Body of pancreas (tissue), 4 donors: Measurements from ENCODE around the gene FOXP1. TPM values are rescaled to one million over a fixed set of nuclear protein-coding genes. Genes with fewer than 3 reads are reported as not detected.

ENCODE experiments used
- ATAC-seq: fragments of 150-250 bp; one replicate; pipeline ENCODE4 v1.9.1; 2016
- DNase-seq, 4 donors: peaks; one replicate each; pipeline ENCODE4 v3.0.0-alpha.2; 2019
- H3K27ac ChIP-seq, 4 donors: fragments of 200-600 bp; sonication (generic); 1 replicate in 3 of 4; 2 replicates in 1 of 4; pipeline versions ENCODE4 v1.5.1 to v1.6.1; 2016 to 2019; ENCODE audit warnings: mild to moderate bottlenecking in 1 of 4, mixed read lengths in 1 of 4, moderate library complexity in 1 of 4
- H3K27me3 ChIP-seq, 2 donors: fragments of 200-600 bp; sonication (generic); one replicate each; pipeline ENCODE4 v1.6.0; 2016; ENCODE audit warnings: mild to moderate bottlenecking in 1 of 2
- H3K36me3 ChIP-seq, 2 donors: fragments of 200-600 bp; sonication (generic); replicated peaks in 1 of 2; 2 replicates each; pipeline ENCODE4 v1.5.1; 2016; ENCODE audit warnings: low read depth in 2 of 2; ENCODE audit not compliant: insufficient read depth in 1 of 2
- H3K4me1 ChIP-seq: fragments of 200-600 bp; sonication (generic); one replicate; pipeline ENCODE4 v1.6.0; 2016
- H3K4me3 ChIP-seq, 2 donors: fragments of 200-600 bp; sonication (generic); 1 replicate in 1 of 2; 2 replicates in 1 of 2; pipeline ENCODE4 v1.5.1; 2016 to 2019
- H3K9me3 ChIP-seq, 3 donors: fragments of 200-600 bp; sonication (generic); 1 replicate in 2 of 3; 2 replicates in 1 of 3; pipeline ENCODE4 v1.5.1; 2016
- POLR2A ChIP-seq, 3 donors: fragments of 450-650 bp; IDR thresholded peaks; one replicate each; pipeline ENCODE4 v1.6.1; 2016; ENCODE audit warnings: antibody characterized with exemption in 3 of 3, mild to moderate bottlenecking in 2 of 3
- WGBS, 2 donors: methylation state at CpG; one replicate each; pipeline ENCODE4 v1.1.5; 2017; 5-methylcytosine and 5-hydroxymethylcytosine counted together
- intact Hi-C: fragments of 100-400 bp; cut with DNase I; formaldehyde crosslinking; loops from one replicate; pipeline ENCODE4 v1.15.1; 2023
- total RNA-seq, 2 donors: library from RNA; depleted of rRNA; stranded (reverse); fragments of >200 nt; gene quantifications; one replicate each; pipeline ENCODE4 v1.1.0, GENCODE V29; 2016
- TF ChIP-seq, protein P1 (sequence below), 7 experiments: fragments of 450-650 bp in 4 of 7; fragments of 200-600 bp in 3 of 7; sonication (generic) in 3 of 7; IDR thresholded peaks; one replicate each; pipeline ENCODE4 v1.5.1; 2016 to 2019; ENCODE audit warnings: antibody characterized with exemption in 7 of 7

The FOXP1 gene
- total RNA-seq, 2 donors from 2014 or later = 85.7 to 86.1 TPM

DNA sequence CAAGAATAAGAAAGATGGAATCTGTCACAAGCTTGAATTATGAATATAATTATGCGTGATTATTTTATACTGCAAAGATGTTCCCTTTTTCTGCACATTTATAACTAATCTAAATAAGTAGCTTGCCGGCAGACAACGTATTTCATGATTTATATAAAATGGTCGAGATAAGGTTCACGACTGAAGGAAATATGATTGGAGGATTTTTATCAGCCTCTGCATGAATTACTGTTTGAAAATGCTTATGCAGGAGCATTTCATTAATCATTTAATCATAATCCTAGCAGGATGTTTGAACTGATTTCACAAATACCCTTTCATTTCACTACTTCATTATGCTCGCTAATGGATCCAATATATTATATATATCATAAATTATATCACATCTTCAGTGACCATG is 580.0 kb downstream of the FOXP1 start:
- no peak for ATAC-seq
- Histone ChIP-seq H3K27me3 (no peaks in the 10 kb centered on the region), H3K36me3 (no peaks in the 10 kb centered on the region), H3K27ac (no peak overlapping the region), H3K9me3 (no peaks in the 10 kb centered on the region), H3K4me3 (no peak overlapping the region), H3K4me1 (peaks cover 24% of the 10 kb centered on the region)
- 59 to 68% methylated on average over 6 of the region's 6 CpGs for WGBS, 2 donors
- intact Hi-C loops = loop anchor here (10.0 kb wide), 1 partner anchor 591 kb away; no protein-coding TSS in a partner anchor
- TF ChIP-seq, protein P1, sequence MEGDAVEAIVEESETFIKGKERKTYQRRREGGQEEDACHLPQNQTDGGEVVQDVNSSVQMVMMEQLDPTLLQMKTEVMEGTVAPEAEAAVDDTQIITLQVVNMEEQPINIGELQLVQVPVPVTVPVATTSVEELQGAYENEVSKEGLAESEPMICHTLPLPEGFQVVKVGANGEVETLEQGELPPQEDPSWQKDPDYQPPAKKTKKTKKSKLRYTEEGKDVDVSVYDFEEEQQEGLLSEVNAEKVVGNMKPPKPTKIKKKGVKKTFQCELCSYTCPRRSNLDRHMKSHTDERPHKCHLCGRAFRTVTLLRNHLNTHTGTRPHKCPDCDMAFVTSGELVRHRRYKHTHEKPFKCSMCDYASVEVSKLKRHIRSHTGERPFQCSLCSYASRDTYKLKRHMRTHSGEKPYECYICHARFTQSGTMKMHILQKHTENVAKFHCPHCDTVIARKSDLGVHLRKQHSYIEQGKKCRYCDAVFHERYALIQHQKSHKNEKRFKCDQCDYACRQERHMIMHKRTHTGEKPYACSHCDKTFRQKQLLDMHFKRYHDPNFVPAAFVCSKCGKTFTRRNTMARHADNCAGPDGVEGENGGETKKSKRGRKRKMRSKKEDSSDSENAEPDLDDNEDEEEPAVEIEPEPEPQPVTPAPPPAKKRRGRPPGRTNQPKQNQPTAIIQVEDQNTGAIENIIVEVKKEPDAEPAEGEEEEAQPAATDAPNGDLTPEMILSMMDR (IDR thresholded peaks at IDR 0.05) = no peak
- TF ChIP-seq POLR2A (IDR thresholded peaks at IDR 0.05) = no peak
- DNase-seq = no peak

DNA sequence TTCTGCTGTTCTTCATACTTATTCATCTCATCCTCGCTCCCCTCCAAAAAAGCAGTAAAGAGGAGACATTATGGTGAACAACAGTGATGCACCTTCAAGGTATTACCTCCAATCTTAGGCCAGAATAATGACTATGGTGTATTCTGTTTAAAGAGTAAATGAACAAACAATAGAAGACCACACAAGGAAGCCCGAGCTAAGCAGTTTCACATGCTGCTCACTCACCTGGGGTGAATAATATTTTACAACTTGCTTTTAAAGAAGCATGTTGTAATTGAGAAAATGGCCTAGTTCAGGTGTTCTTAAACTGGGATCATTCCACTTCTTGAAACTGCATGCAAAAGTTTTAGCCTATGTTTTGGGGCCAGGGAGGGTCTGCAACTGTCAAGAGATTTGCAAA is 581.2 kb downstream of the FOXP1 start:
- DNase-seq = no peak

DNA sequence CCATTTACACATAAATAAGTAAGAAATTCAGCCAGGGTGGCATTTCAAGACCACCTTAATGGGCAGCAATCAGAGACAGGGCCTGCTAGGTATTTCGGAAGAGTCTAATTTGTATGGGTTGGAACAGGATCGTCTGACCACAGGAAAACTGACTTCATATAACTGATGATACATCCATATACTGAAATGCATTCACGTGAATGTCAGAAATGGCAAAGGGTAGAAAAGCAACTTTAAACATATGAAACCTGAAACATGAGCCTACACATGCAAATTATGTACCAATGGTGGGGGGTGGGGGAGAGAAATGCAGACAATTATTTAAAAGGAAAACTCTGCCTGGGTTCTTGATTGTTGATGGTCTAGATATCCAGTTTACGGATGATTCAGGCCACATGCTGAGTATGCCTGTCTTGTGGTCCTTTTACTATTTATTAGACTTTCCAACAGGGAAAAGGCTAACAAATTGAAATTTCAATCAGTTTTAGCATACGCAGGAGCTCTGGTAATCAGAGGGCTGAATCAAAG is 582.2 kb downstream of the FOXP1 start:
- Histone ChIP-seq H3K4me3 (no peak overlapping the region), H3K4me1 (peaks cover 2% of the 10 kb centered on the region), H3K36me3 (no peaks in the 10 kb centered on the region), H3K27ac (no peak overlapping the region), H3K9me3 (no peaks in the 10 kb centered on the region), H3K27me3 (no peaks in the 10 kb centered on the region)
- ATAC-seq = no peak
- no peak for DNase-seq
- 91 to 93% methylated on average over 5 of the region's 5 CpGs for WGBS, 2 donors
- no peak for TF ChIP-seq POLR2A (IDR thresholded peaks at IDR 0.05)
- TF ChIP-seq, protein P1 (IDR thresholded peaks at IDR 0.05) = no peak
- intact Hi-C loops = loop anchor here (10.0 kb wide), 1 partner anchor 593 kb away; no protein-coding TSS in a partner anchor

More for the DNA sequence above, 581.2 kb downstream of the FOXP1 start:
- no peak overlapping the region for H3K4me3 ChIP-seq
- peaks cover 12% of the 10 kb centered on the region for H3K4me1 ChIP-seq
- TF ChIP-seq POLR2A (IDR thresholded peaks at IDR 0.05) = no peak
- H3K27me3 ChIP-seq = no peaks in the 10 kb centered on the region
- WGBS, 2 donors = 87 to 88% methylated on average over 2 of the region's 2 CpGs
- no peak for ATAC-seq
- no peaks in the 10 kb centered on the region for H3K36me3 ChIP-seq
- H3K9me3 ChIP-seq = no peaks in the 10 kb centered on the region
- intact Hi-C loops = loop anchor here (10.0 kb wide), 1 partner anchor 593 kb away; no protein-coding TSS in a partner anchor
- H3K27ac ChIP-seq = no peak overlapping the region

DNA sequence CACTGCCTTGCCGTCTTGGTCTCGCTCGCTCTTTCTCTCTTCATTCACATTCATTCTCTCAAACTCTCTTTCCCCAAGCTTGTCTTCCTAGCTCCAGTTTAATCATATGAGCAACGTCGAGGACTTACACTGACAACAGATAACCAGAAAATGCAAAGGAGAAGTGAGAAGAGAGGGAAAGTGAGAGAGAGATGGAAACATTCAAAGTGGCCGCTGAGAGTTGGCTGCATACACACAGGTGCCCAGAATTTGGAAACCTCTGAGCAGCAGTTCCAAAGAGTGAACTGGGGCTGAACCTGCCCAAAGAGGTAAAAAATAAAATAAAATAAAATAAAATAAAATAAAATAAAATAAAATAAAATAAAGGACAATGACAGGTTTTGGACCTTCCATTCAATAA is 583.0 kb downstream of the FOXP1 start:
- no peaks in the 10 kb centered on the region for H3K27me3 ChIP-seq
- H3K36me3 ChIP-seq = no peaks in the 10 kb centered on the region
- no peaks in the 10 kb centered on the region for H3K4me1 ChIP-seq
- TF ChIP-seq, protein P1 (IDR thresholded peaks at IDR 0.05) = no peak
- no peak for TF ChIP-seq POLR2A (IDR thresholded peaks at IDR 0.05)
- no peak overlapping the region for H3K4me3 ChIP-seq
- ATAC-seq (no peak), DNase-seq (no peak)
- 82 to 86% methylated on average over 6 of the region's 6 CpGs for WGBS, 2 donors
- intact Hi-C loops = loop anchor here (10.0 kb wide), 1 partner anchor 594 kb away; no protein-coding TSS in a partner anchor
- no peaks in the 10 kb centered on the region for H3K9me3 ChIP-seq
- no peak overlapping the region for H3K27ac ChIP-seq

DNA sequence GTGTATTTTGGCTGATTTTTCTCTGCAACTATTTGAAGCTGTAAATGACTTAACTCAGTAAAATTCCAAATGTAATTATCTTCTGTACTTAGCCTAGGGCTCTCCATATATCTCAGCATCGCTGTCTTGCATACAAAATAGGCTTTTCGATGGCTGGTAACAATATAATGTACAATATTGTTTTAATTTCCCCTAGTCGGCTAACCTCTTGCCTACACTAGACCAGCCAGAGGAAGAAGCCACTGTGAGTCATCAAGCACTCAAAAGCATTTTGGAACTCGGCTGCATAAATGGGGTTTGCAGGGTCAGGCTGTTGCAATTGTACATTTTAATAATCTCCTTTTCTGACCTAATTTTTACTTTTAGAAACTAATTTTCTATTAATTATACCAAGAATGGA is 583.8 kb downstream of the FOXP1 start:
- H3K27me3 ChIP-seq = no peaks in the 10 kb centered on the region
- DNase-seq (peak in 1 of 4 donors; percentile 29), ATAC-seq (no peak)
- no peak overlapping the region for H3K4me3 ChIP-seq
- WGBS, 2 donors = 71 to 90% methylated on average over 4 of the region's 4 CpGs
- H3K27ac ChIP-seq = no peak overlapping the region
- H3K36me3 ChIP-seq = no peaks in the 10 kb centered on the region
- no peaks in the 10 kb centered on the region for H3K9me3 ChIP-seq
- intact Hi-C loops = loop anchor here (10.0 kb wide), 2 partner anchors 385 to 595 kb away; no protein-coding TSS in a partner anchor
- H3K4me1 ChIP-seq = no peaks in the 10 kb centered on the region
- TF ChIP-seq POLR2A (IDR thresholded peaks at IDR 0.05) = no peak
- TF ChIP-seq, protein P1 (IDR thresholded peaks at IDR 0.05) = no peak
